HG02588 (cell line): ENCODE results near the gene AFF2.

Experiments
- ATAC-seq: cut with Tn5 transposase; IDR thresholded peaks from one replicate; pipeline ENCODE4 v1.9.1; 2021; ENCODE audit warnings: mild to moderate bottlenecking, moderate library complexity; ENCODE audit not compliant: unreplicated experiment

Gene AFF2

GRCh38 chrX:148577741-148578140 lies 77.3 kb downstream of the AFF2 start:
- ATAC-seq: no peak

GRCh38 chrX:148580016-148580415 lies 79.6 kb downstream of the AFF2 start:
- ATAC-seq: no peak

GRCh38 chrX:148582353-148582752 lies 81.9 kb downstream of the AFF2 start:
- no peak for ATAC-seq

GRCh38 chrX:148588649-148589310 lies 88.4 kb downstream of the AFF2 start:
- ATAC-seq: no peak

- no peak for ATAC-seq
Measured at GRCh38 chrX:148592595-148592994, 92.2 kb downstream of the AFF2 start.

GRCh38 chrX:148593146-148593545 lies 92.7 kb downstream of the AFF2 start:
- ATAC-seq: no peak

GRCh38 chrX:148593987-148594386 lies 93.6 kb downstream of the AFF2 start:
- ATAC-seq: no peak

GRCh38 chrX:148599404-148599803 lies 99.0 kb downstream of the AFF2 start:
- no peak for ATAC-seq

GRCh38 chrX:148600131-148600530 lies 99.7 kb downstream of the AFF2 start:
- no peak for ATAC-seq

GRCh38 chrX:148600581-148600980 lies 100.2 kb downstream of the AFF2 start:
- no peak for ATAC-seq

- ATAC-seq: no peak
Measured at GRCh38 chrX:148601034-148601433, 100.6 kb downstream of the AFF2 start.

GRCh38 chrX:148609515-148610327 lies 109.3 kb downstream of the AFF2 start:
- ATAC-seq: peak; percentile 75

GRCh38 chrX:148610328-148610698 lies 109.9 kb downstream of the AFF2 start:
- ATAC-seq: peak; percentile 60

GRCh38 chrX:148611993-148612392 lies 111.6 kb downstream of the AFF2 start:
- peak; percentile 52 for ATAC-seq

- no peak for ATAC-seq
Measured at GRCh38 chrX:148612431-148612830, 112.0 kb downstream of the AFF2 start.

GRCh38 chrX:148613636-148614035 lies 113.2 kb downstream of the AFF2 start:
- no peak for ATAC-seq

- ATAC-seq: no peak
Measured at GRCh38 chrX:148615491-148615890, 115.1 kb downstream of the AFF2 start.

GRCh38 chrX:148618470-148619445 lies 118.3 kb downstream of the AFF2 start:
- ATAC-seq: no peak

GRCh38 chrX:148620023-148620422 lies 119.6 kb downstream of the AFF2 start:
- ATAC-seq: no peak

GRCh38 chrX:148624951-148625474 lies 124.6 kb downstream of the AFF2 start:
- no peak for ATAC-seq

GRCh38 chrX:148628621-148629020 lies 128.2 kb downstream of the AFF2 start:
- ATAC-seq: no peak
